ENCODE results near the gene ADM5. TPM values are rescaled to one million over a fixed set of nuclear protein-coding genes. Genes with fewer than 3 reads are reported as not detected.
A peak's percentile ranks its signal among the peaks of the same experiment; 100 is the strongest.

The ADM5 gene
- total RNA-seq, 1 donor from 2014 or later, result 0.78 TPM

- peak; percentile 75 for DNase-seq
These were observed 8.7 kb upstream of the ADM5 start for GRCh38 chr19:49680421-49681351.

DNA sequence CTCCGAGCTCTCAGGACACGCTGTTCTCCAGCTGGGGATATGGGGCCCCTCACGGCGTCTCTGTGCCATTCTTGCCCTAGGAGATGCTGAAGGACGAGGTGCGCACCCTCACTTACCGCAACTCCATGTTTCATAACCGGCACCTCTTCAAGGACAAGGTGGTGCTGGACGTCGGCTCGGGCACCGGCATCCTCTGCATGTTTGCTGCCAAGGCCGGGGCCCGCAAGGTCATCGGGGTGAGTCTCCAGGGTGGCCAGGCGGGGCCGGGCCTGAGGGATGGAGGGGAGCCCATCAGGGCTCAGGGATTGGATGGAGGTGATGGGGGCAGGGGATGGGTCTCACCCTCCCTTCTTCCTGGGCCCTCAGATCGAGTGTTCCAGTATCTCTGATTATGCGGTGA, 7.6 kb upstream of the ADM5 start:
- DNase-seq, result no peak

- DNase-seq, result peak; percentile 5
These were observed 7.1 kb upstream of the ADM5 start for GRCh38 chr19:49682274-49682673.

- DNase-seq, result no peak
These were observed 5.6 kb upstream of the ADM5 start for GRCh38 chr19:49683814-49684250.

DNA sequence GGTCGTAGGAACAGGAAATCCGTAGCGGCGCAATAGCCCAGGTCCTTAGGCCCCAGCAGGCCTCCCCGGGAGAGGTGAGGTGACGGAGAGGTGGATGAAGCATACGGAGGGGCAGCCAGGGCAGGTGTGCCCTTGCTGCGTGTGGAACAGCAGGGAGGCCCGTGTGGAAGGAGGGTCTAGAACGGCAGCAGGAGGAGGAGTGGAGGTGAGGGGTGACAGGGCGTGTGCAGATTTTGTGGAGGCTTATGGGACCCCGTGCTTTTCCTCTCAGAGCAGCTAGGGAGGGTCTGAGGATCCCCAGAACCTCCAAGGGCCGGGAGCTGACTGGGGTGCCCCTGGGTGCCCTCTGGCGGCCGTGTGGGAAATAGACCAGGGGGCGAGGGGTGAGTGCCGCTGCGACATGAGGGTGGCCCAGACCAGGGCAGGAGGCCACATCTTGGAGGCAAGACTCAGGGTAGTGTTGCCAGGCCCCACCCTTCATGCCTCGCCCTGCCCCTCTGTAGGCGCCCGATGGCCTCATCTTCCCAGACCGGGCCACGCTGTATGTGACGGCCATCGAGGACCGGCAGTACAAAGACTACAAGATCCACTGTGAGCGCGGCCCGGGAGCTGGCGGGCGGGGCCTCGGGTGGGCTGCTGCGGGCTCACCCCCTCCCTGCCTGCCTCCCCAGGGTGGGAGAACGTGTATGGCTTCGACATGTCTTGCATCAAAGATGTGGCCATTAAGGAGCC, 5.0 kb upstream of the ADM5 start:
- no peak for DNase-seq

DNA sequence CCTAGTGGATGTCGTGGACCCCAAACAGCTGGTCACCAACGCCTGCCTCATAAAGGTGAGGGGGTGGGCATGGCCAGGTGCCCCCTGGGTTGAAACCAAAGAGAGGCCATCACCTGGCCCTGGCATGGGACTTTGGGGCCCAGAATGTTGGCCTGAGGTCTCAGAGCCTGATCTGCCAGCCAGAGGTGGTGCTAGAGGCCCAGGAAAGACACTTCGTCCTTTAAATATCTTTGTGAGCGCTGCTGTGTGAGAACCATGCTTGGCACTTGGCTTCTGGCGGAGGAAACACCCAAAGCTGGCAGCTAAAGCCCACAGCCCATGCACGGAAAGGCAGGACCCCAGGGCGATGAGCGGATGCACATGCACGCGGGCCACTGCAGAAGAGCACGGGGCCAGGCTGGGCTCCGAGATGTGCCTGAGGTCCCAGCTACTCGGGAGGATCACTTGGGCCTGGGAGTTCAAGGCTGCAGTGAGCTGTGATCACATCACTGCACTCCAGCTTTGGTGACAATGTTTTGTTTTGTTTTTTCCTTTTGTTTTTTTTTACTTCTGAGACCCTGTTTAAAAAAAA, 4.3 kb upstream of the ADM5 start:
- DNase-seq, result no peak

- DNase-seq, result no peak
These were observed 3.5 kb upstream of the ADM5 start for GRCh38 chr19:49685845-49686332.

- no peak for DNase-seq
These were observed 2.8 kb upstream of the ADM5 start for GRCh38 chr19:49686503-49687088.

- no peak for DNase-seq
These were observed 2.2 kb upstream of the ADM5 start for GRCh38 chr19:49687150-49687549.

DNA sequence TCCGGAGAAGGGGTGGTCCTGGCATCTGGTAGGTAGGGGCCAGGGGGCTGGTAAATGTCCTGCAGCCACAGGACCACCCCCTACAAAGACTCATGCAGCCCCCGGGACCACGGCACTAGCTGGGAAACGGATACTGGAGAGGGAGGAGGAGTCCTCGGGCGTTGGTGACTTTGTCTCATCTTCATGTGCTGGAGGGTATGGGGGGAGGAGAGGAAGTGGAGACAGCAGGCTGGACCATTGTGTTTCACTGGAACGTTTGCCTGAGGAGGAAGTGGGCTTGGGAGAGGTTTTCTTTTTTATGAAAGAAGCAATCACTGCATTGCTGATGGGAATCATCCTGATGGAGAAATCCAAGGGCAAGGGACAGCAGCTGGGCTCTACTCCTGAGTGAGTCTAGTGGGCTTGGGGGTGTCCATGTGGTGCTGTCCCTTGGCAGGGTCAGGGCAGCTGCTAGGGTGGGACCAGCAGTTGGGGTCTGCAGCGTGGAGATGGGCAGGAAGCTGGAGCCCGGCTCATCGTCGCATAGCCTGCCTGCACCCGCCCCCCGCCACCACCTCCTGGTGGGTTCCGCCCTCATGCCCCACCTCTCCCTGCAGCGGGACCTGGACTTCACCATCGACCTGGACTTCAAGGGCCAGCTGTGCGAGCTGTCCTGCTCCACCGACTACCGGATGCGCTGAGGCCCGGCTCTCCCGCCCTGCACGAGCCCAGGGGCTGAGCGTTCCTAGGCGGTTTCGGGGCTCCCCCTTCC, 1.7 kb upstream of the ADM5 start:
- no peak for DNase-seq

DNA sequence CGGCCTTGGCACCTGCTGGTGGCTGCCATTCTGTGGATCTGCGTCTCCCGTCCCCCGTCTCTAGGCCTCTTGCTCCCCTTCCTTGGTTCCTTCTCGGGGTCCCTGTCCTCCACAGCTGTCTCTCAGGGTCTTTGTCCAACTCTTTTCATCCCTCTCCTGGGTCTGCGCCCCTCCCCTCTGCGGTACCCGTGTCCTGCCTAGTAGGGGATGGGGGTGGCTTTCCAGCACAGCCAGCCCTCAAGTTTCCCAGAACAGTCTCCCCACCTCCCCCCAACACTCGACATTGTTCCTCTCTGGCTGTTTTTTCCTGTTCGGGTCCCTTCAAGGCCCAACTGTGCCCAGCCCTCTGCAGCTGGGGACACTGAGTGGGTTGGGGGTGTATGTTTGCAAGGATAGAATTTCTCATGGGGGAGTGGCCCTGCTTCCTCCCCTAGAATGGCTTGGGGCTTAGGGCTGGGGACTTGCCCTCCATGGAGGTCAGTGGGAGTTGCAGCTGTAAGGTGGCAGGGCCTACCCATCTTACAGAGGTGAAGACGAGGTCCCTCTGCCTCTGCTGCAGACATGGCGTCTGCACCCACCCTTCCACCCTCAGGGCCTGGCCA, 762 bp upstream of the ADM5 start:
- DNase-seq, result no peak

DNA sequence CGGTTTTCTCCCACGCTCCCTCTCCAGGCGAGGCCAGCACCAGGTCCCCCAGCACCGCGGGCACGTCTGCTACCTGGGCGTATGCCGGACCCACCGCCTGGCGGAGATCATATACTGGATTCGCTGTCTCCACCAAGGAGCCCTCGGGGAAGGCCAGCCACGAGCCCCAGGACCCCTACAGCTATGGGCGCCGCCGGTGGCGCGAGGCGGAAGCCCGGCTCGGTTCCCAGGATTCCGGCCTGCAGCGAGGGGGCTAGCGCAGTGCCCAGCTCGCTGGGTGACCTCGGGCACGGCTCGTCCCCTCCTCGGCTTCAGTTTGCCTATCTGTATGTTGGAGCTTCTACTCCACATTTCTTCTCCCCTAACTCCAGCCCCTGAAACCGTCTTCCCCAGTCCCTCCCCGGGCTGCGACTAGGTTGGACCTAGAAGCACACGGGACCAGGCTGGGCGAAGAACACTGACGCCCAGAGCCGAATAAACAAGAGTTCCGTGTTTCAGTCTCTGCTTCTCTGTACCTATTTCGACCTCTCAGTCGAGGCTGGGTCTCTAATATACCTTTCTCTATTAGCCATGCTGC, 773 bp downstream of the ADM5 start:
- DNase-seq, result no peak

DNA sequence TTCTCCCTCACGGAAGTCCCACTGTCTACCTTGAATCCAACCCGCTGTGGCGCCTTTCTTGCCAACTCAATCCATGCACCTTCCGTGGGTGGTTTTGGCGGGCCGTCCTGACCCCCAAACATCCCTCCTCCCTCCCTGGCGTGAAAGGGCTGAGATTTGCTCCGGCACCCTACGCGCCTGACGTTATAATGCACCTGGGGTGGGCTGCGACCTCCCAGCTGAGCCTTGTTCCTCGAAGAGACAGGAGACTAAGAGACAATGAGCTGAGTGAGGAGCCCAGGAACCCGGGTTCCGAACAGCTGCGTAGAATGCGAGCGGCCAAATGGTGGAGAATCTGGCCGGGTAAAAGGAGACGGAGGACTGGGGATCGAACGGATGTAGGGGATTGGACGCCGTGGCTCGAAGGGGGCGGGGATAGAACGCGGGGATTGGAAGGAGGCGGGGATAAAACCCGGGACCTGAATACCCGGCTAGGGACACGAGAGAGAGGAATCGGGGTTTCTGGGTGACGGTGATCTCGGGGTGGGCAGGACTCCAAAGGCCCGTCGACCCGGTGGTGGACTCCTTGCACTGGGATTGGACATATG, 1.4 kb downstream of the ADM5 start, which contains the start of gene CPT1C:
TSS of gene CPT1C (plus strand) at position 461 of the 587 bp plus-strand sequence. CDS start 1,137 bp downstream, outside the sequence.
- DNase-seq, result peak; percentile 91

DNA sequence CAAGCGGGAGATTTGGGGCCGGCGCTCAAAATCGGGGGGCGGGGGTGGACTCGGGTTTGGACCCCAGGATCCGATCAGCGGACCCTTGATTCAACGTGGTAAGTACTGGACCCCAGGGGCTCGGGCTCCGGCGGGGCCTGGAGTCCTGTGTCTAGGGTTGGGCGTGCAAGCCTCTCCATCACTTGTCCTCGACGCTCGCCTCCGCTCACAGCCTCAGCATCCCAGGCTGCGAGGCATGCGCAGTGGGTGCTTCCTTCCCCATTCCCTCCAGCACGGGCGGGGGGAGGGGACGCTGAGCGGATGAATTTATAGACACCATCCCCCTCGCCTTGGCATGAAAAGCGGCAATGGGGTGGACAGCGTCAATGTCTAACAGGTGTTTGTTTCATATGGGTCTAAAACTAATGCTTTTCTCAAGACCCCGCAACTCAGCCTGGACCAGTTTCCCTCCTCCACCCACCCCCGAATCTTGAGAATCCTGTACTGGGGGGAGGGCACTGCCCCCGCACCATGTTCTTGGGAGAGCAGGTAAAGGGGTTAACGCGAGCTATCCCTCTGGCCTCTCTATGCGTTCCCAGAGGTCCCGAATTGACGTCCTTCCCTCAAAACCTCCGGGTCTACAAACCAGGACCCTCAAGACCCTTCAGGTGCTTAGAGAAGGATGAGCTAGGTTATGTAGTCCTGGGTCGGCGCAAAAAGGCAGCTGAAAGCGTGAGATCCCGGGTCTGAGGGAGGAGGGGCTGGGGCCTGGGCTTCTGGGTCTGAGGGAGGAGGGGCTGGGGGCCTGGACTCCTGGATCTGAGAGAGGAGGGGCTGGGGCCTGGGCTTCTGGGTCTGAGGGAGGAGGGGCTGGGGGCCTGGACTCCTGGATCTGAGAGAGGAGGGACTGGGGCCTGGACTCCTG, 2.1 kb downstream of the ADM5 start:
- peak; percentile 69 for DNase-seq

GRCh38 chr19:49692147-49692506, 2.7 kb downstream of the ADM5 start:
- DNase-seq, result peak; percentile 4

GRCh38 chr19:49696115-49696514, 6.7 kb downstream of the ADM5 start:
- DNase-seq, result no peak

- DNase-seq, result no peak
These were observed 7.5 kb downstream of the ADM5 start for GRCh38 chr19:49696865-49697264.

DNA sequence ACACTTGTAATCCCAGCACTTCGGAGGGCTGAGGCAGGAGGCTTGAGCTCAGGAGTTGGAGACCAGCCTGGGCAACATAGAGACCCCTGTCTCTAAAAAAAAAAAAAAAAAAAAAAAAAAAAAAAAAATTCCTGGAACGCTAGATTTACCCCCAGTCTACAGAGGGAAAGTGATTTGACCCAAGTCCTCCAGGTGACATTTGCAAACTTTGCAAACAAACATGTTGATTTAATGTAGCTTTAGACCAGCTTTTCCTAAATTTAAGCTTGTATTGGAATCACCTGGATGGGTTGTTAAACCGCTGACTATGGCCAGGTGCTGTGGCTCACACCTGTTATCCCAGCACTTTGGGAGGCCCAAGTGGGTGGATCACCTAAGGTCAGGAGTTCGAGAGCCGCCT, 10.0 kb downstream of the ADM5 start:
- no peak for DNase-seq

- no peak for DNase-seq
These were observed 11.2 kb downstream of the ADM5 start for GRCh38 chr19:49700563-49700962.

Data from occipital lobe (tissue), 2 donors.